ENCODE results near the gene ZNF451.

DNA sequence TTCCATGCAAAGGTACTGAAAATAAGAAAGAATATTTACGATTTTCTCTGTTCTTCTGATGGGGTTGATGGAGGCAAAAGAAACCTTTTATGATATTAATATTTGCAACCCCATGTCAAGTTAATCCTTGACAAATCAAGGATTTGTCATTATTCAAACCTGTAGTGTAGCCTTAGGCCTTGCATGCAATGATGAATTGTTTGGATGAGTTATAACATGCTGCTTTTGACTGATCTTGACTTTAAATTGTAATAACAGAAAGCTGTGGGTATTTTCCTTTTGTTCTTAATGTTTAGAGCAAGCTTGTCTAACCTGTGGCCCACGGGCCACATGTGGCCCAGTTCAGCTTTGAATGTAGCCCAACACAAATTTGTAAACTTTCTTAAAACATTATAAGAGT, 69.1 kb downstream of the ZNF451 start:
- TF ChIP-seq, protein P1, sequence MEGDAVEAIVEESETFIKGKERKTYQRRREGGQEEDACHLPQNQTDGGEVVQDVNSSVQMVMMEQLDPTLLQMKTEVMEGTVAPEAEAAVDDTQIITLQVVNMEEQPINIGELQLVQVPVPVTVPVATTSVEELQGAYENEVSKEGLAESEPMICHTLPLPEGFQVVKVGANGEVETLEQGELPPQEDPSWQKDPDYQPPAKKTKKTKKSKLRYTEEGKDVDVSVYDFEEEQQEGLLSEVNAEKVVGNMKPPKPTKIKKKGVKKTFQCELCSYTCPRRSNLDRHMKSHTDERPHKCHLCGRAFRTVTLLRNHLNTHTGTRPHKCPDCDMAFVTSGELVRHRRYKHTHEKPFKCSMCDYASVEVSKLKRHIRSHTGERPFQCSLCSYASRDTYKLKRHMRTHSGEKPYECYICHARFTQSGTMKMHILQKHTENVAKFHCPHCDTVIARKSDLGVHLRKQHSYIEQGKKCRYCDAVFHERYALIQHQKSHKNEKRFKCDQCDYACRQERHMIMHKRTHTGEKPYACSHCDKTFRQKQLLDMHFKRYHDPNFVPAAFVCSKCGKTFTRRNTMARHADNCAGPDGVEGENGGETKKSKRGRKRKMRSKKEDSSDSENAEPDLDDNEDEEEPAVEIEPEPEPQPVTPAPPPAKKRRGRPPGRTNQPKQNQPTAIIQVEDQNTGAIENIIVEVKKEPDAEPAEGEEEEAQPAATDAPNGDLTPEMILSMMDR (IDR thresholded peaks at IDR 0.05; ENCODE audit: insufficient read depth, low read length, poor library complexity, severe bottlenecking), result no peak
- TF ChIP-seq EZH2phosphoT487 (conservative IDR thresholded peaks at IDR 0.05; ENCODE audit: low read length), result no peak

Data from SU-DHL-6 (cell line).